GM18517 (cell line): ENCODE data around the gene TBX19.
"Not testable (repeated sequence)": the region's sequence is repeated elsewhere in the genome, so short reads cannot be mapped to it uniquely, and the experiment has no call there.

ENCODE experiments used
- ATAC-seq: cut with Tn5 transposase; IDR thresholded peaks from one replicate; pipeline ENCODE4 v1.9.1; 2021; ENCODE audit warnings: mild to moderate bottlenecking, moderate library complexity; ENCODE audit not compliant: unreplicated experiment

TBX19 gene

GRCh38 chr1:168354335-168355269, 73.9 kb downstream of the TBX19 start:
- not testable (repeated sequence) for ATAC-seq

- no peak for ATAC-seq
Observed at GRCh38 chr1:168360151-168361021, 79.7 kb downstream of the TBX19 start.

GRCh38 chr1:168361252-168361651, 80.6 kb downstream of the TBX19 start:
- no peak for ATAC-seq

GRCh38 chr1:168362991-168363390, 82.3 kb downstream of the TBX19 start:
- ATAC-seq: no peak
